Calu3 (cell line): Measurements from ENCODE around the gene SLC25A36. TPM values are rescaled to one million over a fixed set of nuclear protein-coding genes. Genes with fewer than 3 reads are reported as not detected.
A peak's percentile ranks its signal among the peaks of the same experiment; 100 is the strongest.
"Not testable (repeated sequence)": the region's sequence is repeated elsewhere in the genome, so short reads cannot be mapped to it uniquely, and the experiment has no call there.

Experiments
- BruUV-seq: library from RNA; stranded (reverse); fragments of 400-500 nt; replicated peaks from 2 replicates; lab custom pipeline; 2021; lab: Mats Ljungman, UMichigan
- CTCF ChIA-PET: fragments of 300-600 bp; sonication (Branson Sonifier 250); formaldehyde crosslinking; loops from one replicate; lab custom pipeline; 2022; ENCODE audit warnings: antibody characterized with exemption; lab: Charles Lee
- DNase-seq: peaks from one replicate; pipeline ENCODE4 v3.0.0; 2022
- H3K27ac Mint-ChIP-seq: one replicate; pipeline ENCODE4 v1.8.0; 2022; ENCODE audit warnings: mixed read lengths; ENCODE audit not compliant: unreplicated experiment
- H3K27me3 Mint-ChIP-seq: one replicate; pipeline ENCODE4 v1.8.0; 2022; ENCODE audit warnings: mixed read lengths; ENCODE audit not compliant: unreplicated experiment
- H3K36me3 Mint-ChIP-seq: one replicate; pipeline ENCODE4 v1.8.0; 2022; ENCODE audit warnings: mild to moderate bottlenecking, moderate library complexity, mixed read lengths; ENCODE audit not compliant: insufficient read depth, unreplicated experiment
- H3K4me1 Mint-ChIP-seq: one replicate; pipeline ENCODE4 v1.8.0; 2022; ENCODE audit warnings: mild to moderate bottlenecking, low read depth, mixed read lengths; ENCODE audit not compliant: unreplicated experiment
- H3K4me3 Mint-ChIP-seq: one replicate; pipeline ENCODE4 v1.8.0; 2022; ENCODE audit warnings: mild to moderate bottlenecking, low read depth, moderate library complexity, mixed read lengths; ENCODE audit not compliant: unreplicated experiment
- H3K9me3 Mint-ChIP-seq: one replicate; pipeline ENCODE4 v1.8.0; 2022; ENCODE audit warnings: low read depth, mixed read lengths; ENCODE audit not compliant: unreplicated experiment
- intact Hi-C: fragments of 100-400 bp; cut with micrococcal nuclease; formaldehyde crosslinking; loops from one replicate; pipeline ENCODE4 v1.10.0; 2022; ENCODE audit not compliant: unreplicated experiment
- total RNA-seq: library from RNA; stranded (reverse); gene quantifications from 2 replicates; pipeline ENCODE4 v1.2.3, GENCODE V29; 2022
- TF ChIP-seq, protein P1 (sequence below): fragments of 200-600 bp; IDR thresholded peaks from one replicate; pipeline ENCODE4 v1.8.0; 2022; ENCODE audit warnings: antibody characterized with exemption; ENCODE audit not compliant: unreplicated experiment

SLC25A36 gene
- total RNA-seq, 1 experiment from 2014 or later: 114 TPM

DNA sequence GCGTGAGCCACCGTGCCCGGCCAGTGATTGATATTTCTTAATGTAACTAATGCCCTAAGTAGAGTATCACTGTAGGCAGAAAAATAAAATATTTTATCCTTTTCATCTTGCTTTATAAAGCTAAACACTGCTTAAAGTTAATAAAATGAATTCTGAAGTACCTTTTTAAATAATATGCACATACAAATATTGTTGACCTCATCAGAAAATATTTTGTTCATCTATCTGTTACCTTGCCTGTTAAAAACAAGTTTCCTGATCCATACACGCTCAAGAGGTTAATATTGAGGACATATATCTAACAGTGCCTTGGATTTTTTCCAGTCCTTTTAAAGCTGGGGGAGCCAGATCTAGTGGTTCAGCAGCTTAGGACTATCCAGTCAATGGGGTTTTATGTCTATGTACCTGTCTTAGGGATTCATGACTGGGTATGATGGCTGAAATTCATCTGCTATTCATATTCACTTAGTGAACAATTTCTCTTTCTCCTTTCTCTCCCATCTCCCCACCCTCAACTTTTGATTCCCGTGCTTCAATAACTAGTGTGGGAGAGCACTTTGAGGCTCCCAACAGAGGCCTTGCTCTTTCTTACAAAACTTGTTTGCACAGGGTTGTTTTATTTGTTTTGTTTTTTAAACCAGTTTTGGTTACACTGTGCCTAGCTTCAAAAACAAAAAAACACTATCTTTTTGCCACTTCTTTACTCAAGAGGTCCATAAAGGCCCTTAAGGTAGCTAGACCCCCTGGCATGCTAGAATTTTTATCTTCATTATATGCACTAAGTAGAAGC lies 7.0 kb downstream of the SLC25A36 start:
- no TSS peak for BruUV-seq
- Mint-ChIP-seq H3K4me3 (no peak overlapping the region), H3K4me1 (peaks cover 89% of the 10 kb centered on the region), H3K9me3 (peaks cover 3% of the 10 kb centered on the region), H3K27me3 (no peaks in the 10 kb centered on the region), H3K27ac (peak overlapping the region; percentile 40), H3K36me3 (peaks cover 37% of the 10 kb centered on the region)
- CTCF ChIA-PET: no interaction called here
- TF ChIP-seq, protein P1, sequence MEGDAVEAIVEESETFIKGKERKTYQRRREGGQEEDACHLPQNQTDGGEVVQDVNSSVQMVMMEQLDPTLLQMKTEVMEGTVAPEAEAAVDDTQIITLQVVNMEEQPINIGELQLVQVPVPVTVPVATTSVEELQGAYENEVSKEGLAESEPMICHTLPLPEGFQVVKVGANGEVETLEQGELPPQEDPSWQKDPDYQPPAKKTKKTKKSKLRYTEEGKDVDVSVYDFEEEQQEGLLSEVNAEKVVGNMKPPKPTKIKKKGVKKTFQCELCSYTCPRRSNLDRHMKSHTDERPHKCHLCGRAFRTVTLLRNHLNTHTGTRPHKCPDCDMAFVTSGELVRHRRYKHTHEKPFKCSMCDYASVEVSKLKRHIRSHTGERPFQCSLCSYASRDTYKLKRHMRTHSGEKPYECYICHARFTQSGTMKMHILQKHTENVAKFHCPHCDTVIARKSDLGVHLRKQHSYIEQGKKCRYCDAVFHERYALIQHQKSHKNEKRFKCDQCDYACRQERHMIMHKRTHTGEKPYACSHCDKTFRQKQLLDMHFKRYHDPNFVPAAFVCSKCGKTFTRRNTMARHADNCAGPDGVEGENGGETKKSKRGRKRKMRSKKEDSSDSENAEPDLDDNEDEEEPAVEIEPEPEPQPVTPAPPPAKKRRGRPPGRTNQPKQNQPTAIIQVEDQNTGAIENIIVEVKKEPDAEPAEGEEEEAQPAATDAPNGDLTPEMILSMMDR: no peak
- intact Hi-C loops: no loop called here
- no peak for DNase-seq

DNA sequence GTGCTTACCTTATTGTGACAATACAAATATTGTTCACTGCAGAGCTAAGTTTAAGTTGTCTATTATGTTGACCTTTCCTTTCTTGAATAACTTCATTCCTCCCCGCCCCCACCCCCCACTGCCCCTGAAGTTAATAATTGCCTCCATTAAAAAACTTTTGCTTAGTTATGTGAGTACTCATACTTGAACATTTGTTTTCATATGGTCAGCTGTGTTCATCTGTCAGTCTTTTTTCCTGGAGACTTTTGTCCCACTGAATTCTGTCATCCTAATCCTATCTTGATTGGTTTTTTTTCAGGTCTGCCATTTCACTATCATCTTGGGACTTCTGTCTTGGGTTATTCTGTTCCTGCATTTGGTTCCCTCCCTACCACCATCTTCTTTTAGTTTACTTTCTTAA lies 8.5 kb downstream of the SLC25A36 start:
- peaks cover 89% of the 10 kb centered on the region for H3K4me1 Mint-ChIP-seq
- peak overlapping the region; percentile 83 for H3K27ac Mint-ChIP-seq
- intact Hi-C loops: no loop called here
- TF ChIP-seq, protein P1: no peak
- no peak for DNase-seq
- H3K9me3 Mint-ChIP-seq: peaks cover 3% of the 10 kb centered on the region
- no peaks in the 10 kb centered on the region for H3K27me3 Mint-ChIP-seq
- BruUV-seq: no TSS peak
- peaks cover 34% of the 10 kb centered on the region for H3K36me3 Mint-ChIP-seq
- peak overlapping the region; percentile 2 for H3K4me3 Mint-ChIP-seq
- CTCF ChIA-PET: interaction anchor here (0.6 to 0.8 kb wide), 2 partner anchors 18 to 68 kb away, joined by 3 read pairs; no protein-coding TSS in a partner anchor

DNA sequence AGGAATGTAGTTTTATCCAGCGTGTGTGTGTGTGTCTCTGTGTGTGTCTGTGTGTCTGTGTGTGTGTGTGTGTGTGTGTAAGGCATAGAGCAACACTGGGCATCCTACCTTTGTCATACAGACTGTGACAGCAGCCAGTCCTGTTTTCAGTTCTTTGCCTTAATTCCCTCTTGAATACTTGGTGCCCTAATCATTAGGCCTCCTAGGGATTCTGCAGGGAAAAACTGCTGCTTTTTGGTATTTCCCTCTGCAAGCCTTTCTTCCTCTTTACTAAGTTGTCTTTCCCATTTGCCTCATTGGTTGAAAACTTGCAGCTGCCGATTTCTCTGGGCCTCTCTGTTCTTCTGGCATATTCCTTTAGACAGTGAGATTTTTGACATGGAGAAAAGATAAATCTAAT lies 9.2 kb downstream of the SLC25A36 start:
- no peaks in the 10 kb centered on the region for H3K27me3 Mint-ChIP-seq
- TF ChIP-seq, protein P1: no peak
- H3K9me3 Mint-ChIP-seq: peaks cover 3% of the 10 kb centered on the region
- H3K27ac Mint-ChIP-seq: no peak overlapping the region
- intact Hi-C loops: no loop called here
- CTCF ChIA-PET: interaction anchor here (0.8 kb wide), 1 partner anchor 17 kb away, joined by 3 read pairs; no protein-coding TSS in a partner anchor
- H3K36me3 Mint-ChIP-seq: peaks cover 34% of the 10 kb centered on the region
- H3K4me1 Mint-ChIP-seq: peaks cover 89% of the 10 kb centered on the region
- no TSS peak for BruUV-seq
- H3K4me3 Mint-ChIP-seq: peak overlapping the region; percentile 2
- DNase-seq: no peak

DNA sequence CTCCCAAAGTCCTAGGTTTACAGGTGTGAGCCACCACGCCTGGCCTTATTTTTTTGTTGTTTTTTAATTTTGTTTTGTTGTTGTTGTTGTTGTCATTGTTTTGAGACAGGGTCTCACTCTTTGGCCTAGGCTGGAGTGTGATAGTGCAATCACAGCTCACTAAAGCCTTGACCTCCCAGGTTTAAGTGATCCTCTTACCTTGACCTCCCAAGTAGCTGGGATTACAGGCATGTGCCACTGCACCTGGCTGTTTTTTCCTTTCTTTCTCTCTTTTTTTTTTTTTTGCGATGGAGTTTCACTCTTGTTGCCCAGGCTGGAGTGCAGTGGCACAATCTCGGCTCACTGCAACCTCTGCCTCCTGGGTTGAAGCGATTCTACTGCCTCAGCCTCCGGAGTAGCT lies 10.1 kb downstream of the SLC25A36 start:
- BruUV-seq, H3K4me3 Mint-ChIP-seq, H3K27ac Mint-ChIP-seq, H3K27me3 Mint-ChIP-seq, intact Hi-C loops, DNase-seq, H3K9me3 Mint-ChIP-seq: not testable (repeated sequence)
- CTCF ChIA-PET: interaction anchor here (0.6 kb wide), 1 partner anchor 1892 kb away, joined by 5 read pairs; no protein-coding TSS in a partner anchor
- peaks cover 34% of the 10 kb centered on the region for H3K36me3 Mint-ChIP-seq
- peaks cover 89% of the 10 kb centered on the region for H3K4me1 Mint-ChIP-seq
